ENCODE data around the gene ZFAND3. TPM values are rescaled to one million over a fixed set of nuclear protein-coding genes. Genes with fewer than 3 reads are reported as not detected.

ZFAND3 gene
- polyA plus RNA-seq, 5 donors = 109 to 122 (median 116) TPM

DNA sequence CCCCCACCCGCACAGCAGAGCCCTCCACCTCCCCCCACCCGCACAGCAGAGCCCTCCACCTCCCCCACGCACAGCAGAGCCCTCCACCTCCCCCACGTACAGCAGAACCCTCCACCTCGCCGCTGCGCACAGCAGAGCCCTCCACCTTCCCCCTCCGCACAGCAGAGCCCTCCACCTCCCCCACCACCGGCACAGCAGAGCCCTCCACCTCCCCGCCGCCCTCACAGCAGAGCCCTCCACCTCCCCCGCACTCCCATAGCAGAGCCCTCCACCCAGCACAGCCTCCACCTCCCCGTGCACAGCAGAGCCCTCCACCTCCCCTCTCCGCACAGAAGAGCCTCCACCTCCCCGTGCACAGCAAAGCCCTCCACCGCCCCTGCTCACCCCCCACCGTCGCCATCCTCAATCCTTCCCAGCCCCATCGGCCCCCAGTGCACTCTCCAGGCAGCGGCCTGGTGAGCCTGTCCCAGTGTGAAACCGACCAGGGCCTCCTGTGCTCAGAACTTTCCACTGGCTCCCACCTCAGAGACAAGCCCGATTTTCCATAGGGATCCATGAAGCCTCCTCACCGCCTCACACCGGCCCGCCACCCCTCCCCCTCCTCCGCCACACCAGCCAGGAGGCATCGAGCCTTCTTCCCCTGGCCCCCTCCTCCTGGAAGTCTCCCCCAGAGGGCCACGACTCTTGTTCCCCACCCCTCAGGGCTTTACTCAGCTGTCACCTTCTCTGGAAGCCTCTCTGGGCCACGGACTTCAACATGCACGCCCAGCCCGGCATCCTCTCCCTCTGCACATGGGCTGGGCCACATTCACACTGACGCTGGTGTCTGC, 347.1 kb downstream of the ZFAND3 start:
- DNase-seq = no peak

DNA sequence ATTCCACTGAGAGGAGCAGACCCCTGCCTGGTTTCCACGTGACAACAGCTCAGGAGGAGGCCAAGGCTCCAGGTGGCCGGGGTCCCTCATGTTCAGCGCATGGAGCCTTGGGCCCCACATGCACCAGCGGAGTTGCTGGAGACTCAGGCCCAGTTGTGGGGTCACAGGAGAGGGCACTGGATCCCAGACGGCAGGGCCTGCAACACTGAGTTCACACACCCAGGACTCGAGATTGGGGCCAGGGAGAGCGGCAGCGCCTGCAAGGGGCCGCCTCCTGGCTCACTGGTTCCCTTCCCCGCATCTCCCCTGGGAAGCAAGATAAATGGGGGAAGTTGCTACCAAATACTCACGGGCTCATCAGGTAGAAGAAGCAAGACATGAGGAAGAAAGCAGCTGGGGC, 348.1 kb downstream of the ZFAND3 start:
- no peak for DNase-seq

DNA sequence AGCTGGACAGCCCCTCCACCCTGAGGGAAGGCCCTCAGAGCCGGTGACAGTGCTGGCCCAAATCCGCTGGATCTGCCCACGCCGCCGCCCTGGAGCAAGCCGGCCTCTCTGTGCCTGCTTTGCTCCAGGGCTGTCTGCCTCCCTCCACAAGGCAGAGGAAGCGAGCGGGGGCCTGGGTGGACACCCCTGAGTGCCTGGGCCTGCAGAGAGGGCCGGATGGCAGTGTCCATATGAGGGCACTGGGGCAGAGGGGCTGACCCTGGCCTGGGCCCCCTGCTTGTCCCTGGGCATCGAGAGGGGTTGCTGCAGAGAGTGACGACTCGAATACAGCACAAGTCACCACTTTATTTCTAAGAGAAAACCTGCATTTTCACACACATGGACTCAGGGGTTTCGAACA, 348.6 kb downstream of the ZFAND3 start:
- no peak for DNase-seq

DNA sequence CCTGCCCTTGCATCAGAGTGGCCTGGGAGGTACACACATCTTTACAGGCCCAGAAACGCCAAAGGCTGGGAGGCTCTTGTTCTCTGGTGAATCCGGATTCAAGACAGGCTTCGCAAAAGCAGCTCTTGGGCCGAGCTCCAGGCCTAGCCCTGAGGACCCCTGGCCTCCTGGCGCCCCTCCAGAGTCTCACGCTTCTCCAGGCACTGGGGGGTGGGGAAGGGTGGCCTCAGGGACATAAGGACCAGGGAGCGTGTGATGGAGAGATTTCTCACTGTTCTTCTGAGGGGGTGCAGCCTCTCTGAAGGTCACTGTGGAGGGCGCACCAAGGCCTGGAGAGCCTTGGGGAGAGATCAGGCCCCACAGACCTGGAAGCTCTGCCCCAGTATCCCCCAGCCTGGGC, 349.2 kb downstream of the ZFAND3 start:
- DNase-seq = no peak

DNA sequence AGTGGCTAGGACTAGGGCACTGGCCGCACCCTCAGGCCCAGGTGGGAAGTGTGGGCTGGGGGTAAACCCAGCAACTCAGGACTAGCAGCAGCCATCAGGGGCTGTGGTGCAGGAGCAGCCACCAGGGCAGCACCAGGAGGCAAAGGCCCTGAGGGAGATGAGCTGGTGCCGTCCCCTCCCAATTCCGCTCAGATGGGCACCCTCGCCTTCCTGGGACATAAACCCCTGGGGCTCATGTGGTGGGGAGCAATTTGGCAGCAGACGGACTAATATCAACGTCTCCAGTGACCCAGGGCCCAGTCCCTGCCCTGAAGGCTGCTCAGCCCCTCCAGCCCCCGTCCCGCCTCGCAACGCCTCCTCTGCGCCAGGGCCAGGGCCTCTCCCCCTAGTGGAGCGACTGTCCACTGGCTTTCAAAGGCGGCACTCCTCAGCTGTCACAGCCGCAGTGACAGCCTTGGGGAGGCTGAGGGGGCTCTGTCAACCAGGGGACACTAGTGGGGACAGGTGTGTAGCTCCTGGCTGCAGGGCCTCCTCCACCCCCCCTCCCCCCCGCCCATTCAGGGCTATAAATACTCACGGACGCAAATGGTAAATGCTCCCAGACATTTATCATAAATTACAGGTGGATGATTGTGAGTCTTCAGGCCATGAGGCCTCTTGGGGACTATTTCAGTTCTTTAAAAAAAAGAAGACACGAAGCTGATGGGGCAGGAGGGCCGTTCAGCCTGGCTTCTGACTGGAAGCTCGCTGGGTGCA, 349.9 kb downstream of the ZFAND3 start:
- no peak for DNase-seq

DNA sequence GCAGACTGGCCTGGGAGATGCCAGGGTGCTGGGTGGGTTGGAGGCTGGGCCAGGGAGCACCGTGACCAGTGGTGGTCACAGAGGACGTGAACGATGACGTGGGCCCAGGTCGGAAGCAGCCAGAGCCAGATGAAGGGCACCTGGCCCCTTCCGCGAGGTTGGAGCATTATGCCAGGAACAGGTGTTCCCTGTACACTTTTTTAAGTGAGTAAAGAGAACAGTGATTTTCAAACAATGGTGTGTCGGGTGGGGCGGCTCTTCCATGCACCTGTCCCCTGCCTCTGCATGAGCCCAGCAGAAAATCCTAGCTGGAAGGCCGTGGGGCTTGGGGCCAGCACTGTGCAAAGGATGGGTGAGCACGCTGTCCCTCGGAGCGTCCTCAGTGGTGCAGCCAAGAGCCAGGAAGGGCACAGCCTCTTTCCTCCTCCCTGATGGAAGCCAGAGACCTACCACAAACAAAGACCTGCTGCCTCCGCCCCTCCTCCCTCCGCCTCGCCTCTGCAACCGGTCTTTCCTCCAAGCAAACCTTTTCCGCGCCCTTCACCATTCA, 350.5 kb downstream of the ZFAND3 start:
- DNase-seq = no peak

DNA sequence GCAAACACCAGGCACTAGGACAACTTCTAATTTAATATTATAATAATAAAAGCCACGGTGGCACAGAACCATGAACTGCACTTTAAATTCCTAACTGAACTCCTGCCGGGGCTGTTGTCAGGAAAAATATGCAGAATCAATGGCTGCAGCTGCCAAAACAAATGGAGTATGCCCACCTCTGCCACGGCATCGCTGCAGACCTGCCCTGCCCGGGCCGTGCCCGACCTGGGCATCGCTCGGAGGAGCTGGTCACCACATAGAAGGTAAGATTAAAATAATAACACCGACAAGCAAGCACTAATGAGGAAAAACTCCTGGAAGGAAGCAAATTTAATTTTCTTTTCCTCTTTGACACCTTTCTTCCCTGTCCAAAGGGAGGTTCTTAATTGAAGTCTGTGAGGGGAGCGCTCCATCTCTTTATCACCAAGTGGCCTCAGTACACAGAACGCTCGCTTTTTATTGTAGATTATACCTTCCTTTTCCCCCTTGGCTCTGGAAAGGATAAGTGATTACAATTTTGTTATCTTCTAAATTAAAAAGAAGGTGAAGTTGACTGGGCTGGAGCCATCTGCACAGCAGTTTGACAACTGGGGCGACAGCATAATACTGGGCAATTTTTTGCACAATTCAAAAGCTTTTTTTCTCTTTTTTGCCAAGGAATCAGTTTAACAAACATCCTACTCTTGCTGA, 351.3 kb downstream of the ZFAND3 start:
- no peak for DNase-seq

DNA sequence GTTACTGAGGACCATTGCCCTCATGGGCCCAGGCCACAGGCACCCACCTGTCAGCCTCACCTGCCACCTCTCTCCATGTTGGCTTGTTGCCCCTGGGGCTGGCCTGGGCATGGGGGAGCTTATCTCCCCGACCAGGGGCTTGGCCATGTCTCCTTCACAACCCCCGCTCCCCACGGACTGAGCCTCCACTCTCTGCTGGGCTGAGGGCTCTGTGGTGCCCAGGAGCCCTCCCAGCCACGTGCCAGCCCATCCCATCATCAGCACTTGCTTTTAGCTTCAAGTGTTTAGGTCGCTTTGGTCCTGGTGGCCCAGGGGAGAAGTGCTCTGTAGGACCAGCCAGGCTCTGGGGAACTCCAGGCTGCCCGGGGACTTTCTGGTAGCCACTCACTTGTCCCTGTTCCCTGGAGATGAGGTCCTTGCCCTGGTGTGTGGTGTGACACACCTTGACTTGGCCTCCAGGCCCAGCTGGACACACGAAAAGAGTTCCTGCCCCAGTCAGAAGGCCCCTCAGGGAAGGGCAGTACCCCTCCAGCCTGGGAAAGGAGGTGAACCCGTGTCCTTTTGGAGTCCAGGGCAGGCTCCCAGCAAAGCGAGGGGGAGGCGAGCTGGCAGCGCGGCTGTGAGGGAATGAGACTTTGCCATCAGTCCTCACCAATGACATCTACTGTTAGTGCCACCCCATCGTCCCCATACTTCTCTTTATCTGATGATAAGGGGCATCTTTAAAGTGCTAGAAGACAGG, 352.6 kb downstream of the ZFAND3 start:
- no peak for DNase-seq

DNA sequence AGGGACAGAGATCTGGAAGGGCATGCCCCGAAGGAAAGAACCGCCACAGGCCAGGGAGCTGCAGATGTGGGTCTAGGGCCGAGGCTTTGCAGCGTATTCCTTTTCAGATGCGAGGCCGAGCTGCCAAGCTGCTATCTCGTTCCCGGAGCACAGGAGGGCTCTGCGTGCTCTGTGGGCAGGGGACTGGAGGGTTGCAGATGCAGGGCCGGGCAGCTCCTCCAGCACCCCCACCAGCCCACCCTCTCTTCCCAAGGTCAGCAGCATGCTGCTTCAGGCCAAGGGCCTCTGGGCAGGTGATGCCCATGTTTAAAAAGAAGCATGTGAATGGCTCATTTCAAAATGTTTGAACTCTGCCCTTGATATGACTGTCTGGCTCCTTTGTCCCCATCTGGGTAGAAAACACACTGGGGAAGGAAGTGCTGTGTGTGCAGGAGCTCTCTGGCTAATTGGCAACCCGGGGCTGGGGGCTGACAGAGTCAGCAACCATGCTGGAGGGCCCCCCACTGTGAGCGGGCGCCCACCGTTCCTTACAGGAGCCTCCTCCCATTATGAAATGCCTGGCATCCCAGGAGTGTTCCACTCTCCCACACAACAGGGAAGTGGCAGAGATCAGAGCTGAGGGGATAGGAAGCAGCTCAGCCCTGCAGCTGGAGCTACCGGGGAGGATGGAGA, 353.3 kb downstream of the ZFAND3 start:
- no peak for DNase-seq

DNA sequence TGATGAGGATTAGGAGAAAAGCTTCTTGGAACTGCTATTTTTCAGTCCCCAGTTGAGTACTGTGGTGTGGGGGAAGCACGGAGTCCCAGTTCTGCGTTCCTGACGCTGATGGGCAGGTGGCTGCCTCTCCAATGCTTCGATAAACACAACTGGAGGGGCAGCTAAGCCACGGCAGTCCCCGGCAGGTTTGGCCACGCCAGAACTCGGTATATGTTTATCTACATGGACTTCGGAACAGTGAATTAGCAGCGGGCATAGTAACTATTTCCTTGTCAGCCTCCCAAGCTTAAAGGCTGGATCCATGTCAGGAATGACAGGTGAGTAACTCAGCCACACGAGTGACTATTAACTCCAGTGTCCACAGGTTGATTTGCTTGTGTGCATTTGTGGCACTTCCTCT, 354.4 kb downstream of the ZFAND3 start:
- no peak for DNase-seq

DNA sequence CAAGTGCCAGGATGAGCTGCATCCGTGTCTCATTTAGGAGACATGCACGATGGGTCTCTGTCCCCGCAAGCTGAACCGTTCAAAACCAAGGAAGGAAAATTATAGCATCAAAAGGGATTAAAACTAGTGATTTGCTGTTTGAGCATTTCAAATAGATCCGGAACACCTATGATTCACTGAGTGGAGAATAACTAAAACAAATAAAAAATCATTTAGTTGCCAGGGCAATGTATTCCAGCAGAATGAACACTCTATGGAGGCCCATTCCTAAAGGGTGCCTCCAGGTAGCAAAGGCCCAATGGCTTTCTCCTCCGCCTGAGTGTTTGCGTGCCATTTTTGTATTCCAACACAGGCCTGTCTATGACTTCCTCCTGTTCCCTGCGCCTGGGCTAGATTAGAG, 354.8 kb downstream of the ZFAND3 start:
- no peak for DNase-seq

DNA sequence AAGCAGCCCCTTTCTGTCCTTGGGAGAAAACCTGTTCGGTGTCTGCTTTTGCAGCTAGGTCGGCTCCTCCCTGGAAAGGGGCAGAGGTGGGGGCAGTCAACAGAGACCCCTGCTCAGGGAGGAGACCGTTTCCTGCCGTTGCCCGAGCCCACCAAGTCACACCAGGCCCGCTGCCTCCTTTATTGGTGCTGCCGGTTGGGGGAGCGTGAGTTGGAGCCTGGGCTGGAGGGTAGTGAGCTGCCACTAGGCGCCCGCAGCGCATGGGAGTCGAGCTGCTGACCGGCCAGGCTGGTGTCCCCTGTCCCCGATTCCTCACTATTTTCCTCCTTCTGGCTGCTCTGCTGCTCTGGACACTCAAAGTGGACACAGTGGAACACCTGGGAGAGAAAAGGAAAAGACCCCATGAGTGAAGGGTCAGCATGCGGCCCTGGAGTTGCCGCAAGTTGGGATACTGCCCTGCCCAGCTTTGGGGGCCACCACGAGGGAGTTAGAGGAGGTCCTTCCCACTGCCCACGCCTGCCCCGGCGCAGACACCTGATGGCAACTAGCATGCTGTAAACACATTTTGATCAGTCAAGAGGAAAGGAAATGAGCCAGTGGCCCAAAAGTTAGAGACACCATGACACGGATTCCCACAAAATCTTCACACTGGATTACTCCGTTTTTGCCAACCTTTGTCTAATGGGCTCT, 355.4 kb downstream of the ZFAND3 start:
- no peak for DNase-seq

DNA sequence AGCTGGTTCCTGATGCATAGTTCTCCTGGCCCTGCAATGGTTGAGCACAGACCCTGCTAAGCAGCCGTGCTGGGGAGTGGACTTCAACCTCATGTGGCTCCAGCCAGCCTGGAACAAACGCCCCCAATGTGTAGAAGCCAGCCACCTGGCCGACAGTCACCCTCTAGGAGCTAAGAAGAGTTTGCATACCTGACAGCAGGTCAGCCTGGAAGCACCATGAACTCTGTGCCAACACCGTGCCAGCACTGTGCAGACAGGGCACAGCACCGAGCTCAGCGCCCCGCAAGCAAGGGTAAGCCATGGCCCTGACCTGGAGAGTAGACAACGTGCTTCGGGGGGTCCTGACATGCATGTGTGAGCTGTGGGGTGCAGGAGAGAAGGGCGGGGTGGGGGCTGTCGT, 356.3 kb downstream of the ZFAND3 start:
- DNase-seq = no peak

DNA sequence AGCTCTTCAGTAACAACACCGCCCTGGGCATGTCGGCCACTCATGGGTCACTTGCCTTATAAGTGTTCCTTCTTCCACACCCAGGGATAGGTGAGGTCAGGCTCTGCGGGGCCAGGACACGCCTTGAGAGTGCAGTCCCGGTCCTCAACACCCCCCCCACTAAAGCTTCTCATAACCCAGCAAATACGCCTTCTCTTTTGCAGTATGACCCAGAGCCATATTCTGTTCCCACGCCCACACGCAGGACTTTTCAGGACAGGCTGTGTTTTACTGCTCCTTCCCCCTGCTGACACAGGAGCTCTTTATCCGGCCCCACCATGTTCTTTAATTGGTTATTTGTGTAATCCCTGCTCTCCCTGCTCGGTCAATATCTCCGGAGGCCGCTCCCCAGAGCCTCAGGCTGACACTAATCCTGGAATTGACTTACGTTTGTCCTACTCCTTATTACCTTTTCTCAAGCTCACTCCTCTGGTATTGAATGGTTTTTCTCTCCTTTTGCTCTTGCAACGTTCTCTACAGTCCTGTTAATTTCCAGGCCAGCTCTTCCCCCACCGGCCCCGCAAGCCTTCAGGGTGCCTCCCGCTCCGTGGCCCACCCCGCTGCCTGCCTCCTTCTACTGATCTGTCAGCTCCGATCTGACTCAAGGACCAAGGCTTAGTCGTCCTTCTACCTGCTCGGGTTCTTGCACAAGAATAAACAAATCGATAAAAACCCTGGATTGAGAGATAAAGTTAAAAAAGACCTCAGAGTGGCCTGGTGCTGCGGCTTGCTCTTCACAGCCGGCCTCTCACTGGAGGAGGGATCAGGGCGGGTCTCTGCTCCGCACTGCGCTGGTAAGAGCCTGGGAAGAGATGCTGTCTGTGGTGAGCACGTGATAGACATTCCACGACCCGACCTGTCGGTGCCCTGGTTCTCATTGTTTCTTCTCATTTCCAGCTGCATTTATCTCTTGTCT, 357.5 kb downstream of the ZFAND3 start:
- no peak for DNase-seq

DNA sequence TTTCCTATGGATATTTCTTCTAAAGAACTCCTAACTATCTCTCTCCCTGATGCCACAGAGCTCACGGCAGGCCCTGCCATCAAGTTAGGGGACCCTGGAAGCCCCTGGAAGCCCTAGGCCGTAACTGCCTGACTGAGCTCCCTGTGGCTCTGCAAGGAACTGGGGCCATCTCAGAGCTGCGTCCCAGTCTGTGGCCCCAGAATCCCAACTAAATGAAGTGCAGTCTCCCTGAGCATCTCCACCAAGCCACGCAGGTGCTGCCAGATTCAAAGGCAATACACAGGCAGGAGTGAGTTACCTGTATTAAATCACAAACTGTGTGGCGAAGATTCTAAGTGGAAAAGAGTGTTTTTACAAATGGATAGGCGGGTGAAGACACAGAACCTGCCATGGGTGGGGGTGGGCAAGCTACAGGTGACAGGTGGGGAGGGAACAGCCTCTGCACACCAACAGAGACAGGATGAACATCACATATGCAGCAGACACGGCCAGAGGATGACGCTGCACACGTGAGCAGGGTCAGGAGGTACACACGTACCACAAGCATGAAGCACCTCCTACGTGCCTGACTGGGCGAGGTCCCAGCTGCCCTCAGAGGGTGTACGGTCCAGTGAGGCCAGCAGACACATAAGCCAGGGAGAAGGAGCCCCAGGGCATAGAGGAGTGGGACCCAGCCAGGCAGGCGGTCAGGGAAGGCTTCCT, 358.5 kb downstream of the ZFAND3 start:
- no peak for DNase-seq

DNA sequence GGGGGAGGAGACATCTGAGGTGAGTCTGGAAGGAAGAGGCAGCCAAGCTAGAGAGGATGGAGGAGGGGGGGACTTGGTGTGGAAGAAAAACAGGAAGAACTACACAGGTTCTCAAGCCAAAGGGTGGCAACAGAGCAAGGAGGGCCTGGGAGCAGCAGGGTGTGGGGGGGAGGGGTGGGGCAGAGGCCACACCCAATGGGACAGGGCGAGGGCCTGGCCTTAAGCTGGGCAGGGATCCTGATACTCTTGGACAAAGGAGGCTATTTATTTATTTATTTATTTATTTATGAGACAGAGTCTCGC, 359.0 kb downstream of the ZFAND3 start:
- DNase-seq = no peak

DNA sequence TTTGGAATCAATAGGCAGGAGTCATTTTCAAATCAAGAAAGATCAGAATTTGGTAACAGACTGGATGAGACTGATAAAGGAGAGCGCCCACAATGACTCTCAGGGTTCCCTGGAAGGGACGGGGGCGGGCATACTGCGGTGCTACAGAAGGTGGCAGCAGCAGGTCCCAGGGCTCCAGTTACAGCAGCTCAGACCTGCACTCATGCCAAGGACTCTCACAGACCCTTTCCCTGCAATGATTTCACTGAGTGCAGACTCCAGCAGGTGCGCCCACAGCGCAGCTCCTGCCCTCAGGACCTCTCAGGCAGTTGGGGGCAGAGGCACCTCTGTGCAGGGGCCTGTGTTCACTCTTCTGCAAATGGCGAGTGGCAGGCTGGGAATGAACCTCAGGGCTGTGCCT, 359.8 kb downstream of the ZFAND3 start:
- no peak for DNase-seq

DNA sequence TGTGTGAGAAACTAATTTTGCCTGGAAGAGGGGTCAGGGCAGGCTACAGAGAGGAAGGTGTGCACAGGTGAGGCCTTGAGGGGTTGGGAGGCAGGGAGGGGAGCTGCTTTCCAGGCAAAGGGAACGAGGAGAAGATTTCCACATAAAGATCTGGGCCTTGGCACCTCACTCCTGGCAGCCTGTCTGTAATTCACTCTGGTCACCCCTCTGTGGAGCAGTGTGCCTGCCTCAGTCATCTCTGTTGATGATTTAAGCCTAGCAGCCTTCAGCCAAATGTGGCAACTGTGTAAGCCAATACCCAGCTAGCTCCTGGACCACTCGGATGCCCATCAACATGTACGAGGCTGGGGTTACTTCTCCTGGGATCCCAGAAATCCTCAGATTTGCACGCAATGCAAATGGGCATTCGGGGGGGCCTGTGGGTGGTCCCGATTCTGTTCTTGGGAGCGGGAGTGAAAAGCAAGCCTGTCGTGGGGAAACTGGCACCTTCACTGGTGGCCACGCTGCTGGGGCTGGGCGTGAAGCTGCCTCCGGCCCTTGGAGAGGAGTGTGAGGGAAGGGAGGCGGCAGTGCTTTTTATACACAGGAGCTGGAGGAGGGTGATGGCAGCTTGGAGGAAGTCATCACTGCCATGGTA, 360.4 kb downstream of the ZFAND3 start:
- DNase-seq = no peak

Measured in right lung (tissue), 5 donors.